Liver (tissue), 9 donors: Measurements from ENCODE around the gene KCNJ1. TPM values are rescaled to one million over a fixed set of nuclear protein-coding genes. Genes with fewer than 3 reads are reported as not detected.

Source experiments
- DNase-seq: peaks from one replicate; pipeline ENCODE4 v3.0.0-alpha.2; 2017; ENCODE audit warnings: low spot score
- H3K27ac ChIP-seq, 2 donors: one replicate each; pipeline ENCODE4 v1.7.0; 2013; ENCODE audit warnings: inconsistent platforms in 2 of 2, low read length in 2 of 2, control low read depth in 1 of 2, low read depth in 1 of 2, mild to moderate bottlenecking in 1 of 2
- H3K27me3 ChIP-seq, 4 donors: one replicate each; pipeline versions ENCODE4 v1.6.1 to v1.7.0; 2013; ENCODE audit warnings: low read length in 3 of 4, inconsistent platforms in 1 of 4, mild to moderate bottlenecking in 1 of 4, moderate library complexity in 1 of 4; ENCODE audit not compliant: control insufficient read depth in 4 of 4, insufficient read depth in 4 of 4
- H3K36me3 ChIP-seq, 4 donors: one replicate each; pipeline versions ENCODE4 v1.6.1 to v1.7.0; 2013; ENCODE audit warnings: low read length in 3 of 4, mild to moderate bottlenecking in 3 of 4, low read depth in 1 of 4, moderate library complexity in 1 of 4; ENCODE audit not compliant: control insufficient read depth in 4 of 4, insufficient read depth in 3 of 4
- H3K4me1 ChIP-seq, 4 donors: one replicate each; pipeline versions ENCODE4 v1.6.1 to v1.7.0; 2013; ENCODE audit warnings: low read length in 3 of 4, mild to moderate bottlenecking in 3 of 4, moderate library complexity in 1 of 4; ENCODE audit not compliant: control insufficient read depth in 4 of 4, insufficient read depth in 4 of 4
- H3K4me3 ChIP-seq, 3 donors: one replicate each; pipeline versions ENCODE4 v1.6.1 to v1.7.0; 2013; ENCODE audit warnings: low read length in 3 of 3, control low read depth in 1 of 3, low read depth in 1 of 3, mild to moderate bottlenecking in 1 of 3
- H3K9ac ChIP-seq, 2 donors: one replicate each; pipeline ENCODE4 v1.7.0; 2013; ENCODE audit warnings: low read length in 2 of 2, mild to moderate bottlenecking in 2 of 2, moderate library complexity in 2 of 2, control low read depth in 1 of 2, low read depth in 1 of 2
- H3K9me3 ChIP-seq, 4 donors: one replicate each; pipeline versions ENCODE4 v1.6.1 to v1.7.0; 2013; ENCODE audit warnings: low read length in 3 of 4; ENCODE audit not compliant: control insufficient read depth in 4 of 4
- FOXA1 ChIP-seq: IDR thresholded peaks from 2 replicates; pipeline ENCODE4 v1.6.1; 2016; ENCODE audit warnings: antibody characterized with exemption
- GABPA ChIP-seq, 2 donors: IDR thresholded peaks in 1 of 2; conservative IDR thresholded peaks in 1 of 2; 2 replicates each; pipeline ENCODE4 v1.6.1; 2016; ENCODE audit warnings: antibody characterized with exemption in 2 of 2, mild to moderate bottlenecking in 1 of 2, moderate library complexity in 1 of 2
- HNF4A ChIP-seq, 2 donors: conservative IDR thresholded peaks; 2 replicates each; pipeline ENCODE4 v1.6.1; 2016; ENCODE audit warnings: antibody characterized with exemption in 2 of 2, mild to moderate bottlenecking in 2 of 2
- JUND ChIP-seq, 2 donors: IDR thresholded peaks; 2 replicates each; pipeline ENCODE4 v1.6.1; 2016; ENCODE audit warnings: antibody characterized with exemption in 2 of 2
- NR2F2 ChIP-seq: IDR thresholded peaks from 2 replicates; pipeline ENCODE4 v1.6.1; 2016; ENCODE audit warnings: antibody characterized with exemption
- RAD21 ChIP-seq, 2 donors: IDR thresholded peaks; 2 replicates each; pipeline ENCODE4 v1.6.1; 2016; ENCODE audit warnings: antibody characterized with exemption in 2 of 2, mild to moderate bottlenecking in 2 of 2
- TAF1 ChIP-seq: conservative IDR thresholded peaks from 2 replicates; pipeline ENCODE4 v1.6.1; 2016; ENCODE audit warnings: antibody characterized with exemption, mild to moderate bottlenecking
- YY1 ChIP-seq: IDR thresholded peaks from 2 replicates; pipeline ENCODE4 v1.6.1; 2016; ENCODE audit warnings: antibody characterized with exemption, mild to moderate bottlenecking
- WGBS: extraction: QIAGEN DNeasy Blood & Tissue Kit; methylation state at CpG from one replicate; pipeline ENCODE4 v1.1.7; 2013; 5-methylcytosine and 5-hydroxymethylcytosine counted together
- polyA plus RNA-seq, 2 donors: library from polyadenylated mRNA; stranded (reverse) in 1 of 2; unstranded in 1 of 2; fragments of 200-250 nt in 1 of 2; fragments of >200 nt in 1 of 2; fragmentation: Nextera tagmentation in 1 of 2; extraction: Ambion mirVana in 1 of 2; gene quantifications; one replicate each; pipeline versions ENCODE4 v1.2.1 to v1.2.3, GENCODE V29; 2013 to 2015
- total RNA-seq, 2 donors: library from RNA; depleted of rRNA; stranded (reverse); fragments of >200 nt; gene quantifications; one replicate each; pipeline ENCODE4 v1.2.3, GENCODE V29; 2014
- TF ChIP-seq, protein P1 (sequence below): IDR thresholded peaks from 2 replicates; pipeline ENCODE4 v1.6.1; 2016; ENCODE audit warnings: antibody characterized with exemption
- TF ChIP-seq, protein P2 (sequence below): IDR thresholded peaks from 2 replicates; pipeline ENCODE4 v1.6.1; 2016; ENCODE audit warnings: antibody characterized with exemption
- TF ChIP-seq, protein P3 (sequence below): fragments of 150-350 bp; IDR thresholded peaks from 2 replicates; pipeline ENCODE4 v1.5.1; 2017; ENCODE audit warnings: improper control_type of control experiment, low read depth, low read length; ENCODE audit not compliant: missing input control
- TF ChIP-seq, protein P4 (sequence below): IDR thresholded peaks from 2 replicates; pipeline ENCODE4 v1.6.1; 2016; ENCODE audit warnings: antibody characterized with exemption, mild to moderate bottlenecking
- TF ChIP-seq, protein P5 (sequence below): IDR thresholded peaks from 2 replicates; pipeline ENCODE4 v1.6.1; 2016; ENCODE audit warnings: antibody characterized with exemption
- donor health status: healthy.
- donor health status: healthy.
- donor health status: healthy.
- donor health status: healthy.
- donor health status: healthy.

KCNJ1 gene
- total and polyA plus RNA-seq, 4 donors = 0.14 to 0.23 TPM; not detected in 2

DNA sequence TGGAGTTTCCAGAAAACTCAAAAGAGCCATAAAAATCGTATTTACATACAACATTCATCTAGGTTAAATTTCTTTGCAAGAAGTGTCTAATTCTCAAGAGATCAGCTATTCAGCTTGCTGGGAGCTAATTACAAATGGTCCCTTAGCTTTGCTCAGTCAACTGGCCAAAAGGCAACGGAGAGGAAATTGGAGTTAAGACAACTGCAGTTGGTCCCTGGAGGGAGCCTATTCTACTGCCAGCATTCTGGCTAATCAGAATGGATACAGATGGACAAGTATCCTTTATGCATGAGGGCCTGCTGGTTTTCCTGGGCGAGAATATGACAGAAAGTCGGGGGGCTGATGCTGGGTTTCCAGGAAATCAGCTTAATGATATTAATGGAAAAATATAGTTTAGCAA lies 45.5 kb downstream of the KCNJ1 start:
- DNase-seq = no peak
- no peak for TF ChIP-seq RAD21 (IDR thresholded peaks at IDR 0.05)
- TF ChIP-seq, protein P1, sequence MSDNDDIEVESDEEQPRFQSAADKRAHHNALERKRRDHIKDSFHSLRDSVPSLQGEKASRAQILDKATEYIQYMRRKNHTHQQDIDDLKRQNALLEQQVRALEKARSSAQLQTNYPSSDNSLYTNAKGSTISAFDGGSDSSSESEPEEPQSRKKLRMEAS = no peak
- Histone ChIP-seq H3K27me3 (no peaks in the 10 kb centered on the region), H3K9ac (no peak overlapping the region), H3K4me3 (no peak overlapping the region), H3K4me1 (peaks cover 0 to 4% (median 0%) of the 10 kb centered on the region in 4 donors), H3K27ac (no peak overlapping the region), H3K9me3 (no peaks in the 10 kb centered on the region), H3K36me3 (peaks cover 0 to 2% (median 0%) of the 10 kb centered on the region in 4 donors)
- 83% methylated on average over 4 of the region's 4 CpGs for WGBS

DNA sequence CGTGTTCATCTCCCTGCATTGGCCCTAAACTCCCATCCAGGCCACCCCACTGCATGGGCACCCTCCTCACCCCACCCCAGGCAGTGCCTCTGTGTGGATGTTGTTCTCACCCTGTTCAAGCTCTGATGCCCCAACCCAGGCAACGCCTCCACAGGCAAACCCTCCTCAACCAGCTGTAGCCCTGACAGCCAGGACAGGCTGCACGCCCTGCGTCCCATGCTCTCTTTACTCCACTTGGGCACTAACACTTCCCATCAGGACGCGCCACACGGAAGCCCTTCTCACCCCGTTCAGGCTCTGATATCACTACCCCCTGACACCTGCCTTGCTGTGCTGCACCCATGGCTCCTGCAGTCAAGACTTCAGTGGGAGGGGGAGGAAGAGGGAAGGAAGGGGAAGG lies 47.9 kb downstream of the KCNJ1 start:
- WGBS = 78% methylated on average over 8 of the region's 8 CpGs

DNA sequence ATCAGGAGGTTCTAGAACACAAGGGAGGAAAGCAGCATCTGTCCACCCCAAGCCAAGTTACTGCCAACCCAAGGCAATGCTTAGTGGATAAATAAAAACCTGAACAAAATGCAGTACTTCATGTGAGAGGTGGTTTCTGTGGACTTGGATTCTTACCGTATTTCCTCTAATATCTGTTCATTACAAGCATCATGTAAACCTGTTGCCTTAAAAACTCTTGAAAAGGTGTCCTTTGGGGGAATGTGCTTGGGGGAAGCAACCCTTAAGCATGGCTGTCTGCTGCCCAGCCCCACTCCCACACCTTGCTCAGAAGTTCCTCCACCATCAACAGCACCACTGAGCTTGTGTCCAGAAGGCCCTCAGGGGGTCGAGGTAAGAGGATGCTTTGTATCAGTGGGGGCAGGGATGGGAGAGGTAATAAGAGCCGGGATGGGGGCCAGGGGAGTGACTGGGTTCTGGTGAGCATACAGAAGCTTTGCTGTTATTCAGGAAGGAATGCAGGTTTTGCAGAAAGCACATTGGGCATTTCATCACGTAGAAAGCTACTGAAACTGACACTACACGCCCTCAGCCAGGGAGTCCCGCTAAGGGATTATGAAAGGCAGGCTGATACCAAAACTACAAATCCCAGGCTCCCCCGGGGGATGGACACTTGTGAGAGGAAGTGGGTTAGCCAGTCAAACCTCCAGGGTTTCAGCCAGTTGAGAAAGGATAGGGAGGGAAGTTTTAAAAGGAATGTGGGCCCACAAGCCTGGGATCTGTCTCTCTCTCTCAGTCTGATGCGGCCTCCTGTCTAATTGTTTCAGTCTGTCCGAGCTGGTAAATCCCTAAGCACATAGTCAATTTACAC lies 52.0 kb downstream of the KCNJ1 start:
- H3K36me3 ChIP-seq = peaks cover 0 to 6% (median 1%) of the 10 kb centered on the region in 4 donors
- no peak for DNase-seq
- TF ChIP-seq, protein P2, sequence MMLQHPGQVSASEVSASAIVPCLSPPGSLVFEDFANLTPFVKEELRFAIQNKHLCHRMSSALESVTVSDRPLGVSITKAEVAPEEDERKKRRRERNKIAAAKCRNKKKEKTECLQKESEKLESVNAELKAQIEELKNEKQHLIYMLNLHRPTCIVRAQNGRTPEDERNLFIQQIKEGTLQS = no peak
- TF ChIP-seq, protein P3, sequence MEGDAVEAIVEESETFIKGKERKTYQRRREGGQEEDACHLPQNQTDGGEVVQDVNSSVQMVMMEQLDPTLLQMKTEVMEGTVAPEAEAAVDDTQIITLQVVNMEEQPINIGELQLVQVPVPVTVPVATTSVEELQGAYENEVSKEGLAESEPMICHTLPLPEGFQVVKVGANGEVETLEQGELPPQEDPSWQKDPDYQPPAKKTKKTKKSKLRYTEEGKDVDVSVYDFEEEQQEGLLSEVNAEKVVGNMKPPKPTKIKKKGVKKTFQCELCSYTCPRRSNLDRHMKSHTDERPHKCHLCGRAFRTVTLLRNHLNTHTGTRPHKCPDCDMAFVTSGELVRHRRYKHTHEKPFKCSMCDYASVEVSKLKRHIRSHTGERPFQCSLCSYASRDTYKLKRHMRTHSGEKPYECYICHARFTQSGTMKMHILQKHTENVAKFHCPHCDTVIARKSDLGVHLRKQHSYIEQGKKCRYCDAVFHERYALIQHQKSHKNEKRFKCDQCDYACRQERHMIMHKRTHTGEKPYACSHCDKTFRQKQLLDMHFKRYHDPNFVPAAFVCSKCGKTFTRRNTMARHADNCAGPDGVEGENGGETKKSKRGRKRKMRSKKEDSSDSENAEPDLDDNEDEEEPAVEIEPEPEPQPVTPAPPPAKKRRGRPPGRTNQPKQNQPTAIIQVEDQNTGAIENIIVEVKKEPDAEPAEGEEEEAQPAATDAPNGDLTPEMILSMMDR = no peak
- TF ChIP-seq GABPA (IDR thresholded peaks at IDR 0.05 in 1 of 2, conservative IDR thresholded peaks at IDR 0.05 in 1 of 2) (no peak), NR2F2 (no peak), YY1 (no peak), HNF4A (conservative IDR thresholded peaks at IDR 0.05) (peak in 1 of 2 donors; percentile 5)
- TF ChIP-seq, protein P4, sequence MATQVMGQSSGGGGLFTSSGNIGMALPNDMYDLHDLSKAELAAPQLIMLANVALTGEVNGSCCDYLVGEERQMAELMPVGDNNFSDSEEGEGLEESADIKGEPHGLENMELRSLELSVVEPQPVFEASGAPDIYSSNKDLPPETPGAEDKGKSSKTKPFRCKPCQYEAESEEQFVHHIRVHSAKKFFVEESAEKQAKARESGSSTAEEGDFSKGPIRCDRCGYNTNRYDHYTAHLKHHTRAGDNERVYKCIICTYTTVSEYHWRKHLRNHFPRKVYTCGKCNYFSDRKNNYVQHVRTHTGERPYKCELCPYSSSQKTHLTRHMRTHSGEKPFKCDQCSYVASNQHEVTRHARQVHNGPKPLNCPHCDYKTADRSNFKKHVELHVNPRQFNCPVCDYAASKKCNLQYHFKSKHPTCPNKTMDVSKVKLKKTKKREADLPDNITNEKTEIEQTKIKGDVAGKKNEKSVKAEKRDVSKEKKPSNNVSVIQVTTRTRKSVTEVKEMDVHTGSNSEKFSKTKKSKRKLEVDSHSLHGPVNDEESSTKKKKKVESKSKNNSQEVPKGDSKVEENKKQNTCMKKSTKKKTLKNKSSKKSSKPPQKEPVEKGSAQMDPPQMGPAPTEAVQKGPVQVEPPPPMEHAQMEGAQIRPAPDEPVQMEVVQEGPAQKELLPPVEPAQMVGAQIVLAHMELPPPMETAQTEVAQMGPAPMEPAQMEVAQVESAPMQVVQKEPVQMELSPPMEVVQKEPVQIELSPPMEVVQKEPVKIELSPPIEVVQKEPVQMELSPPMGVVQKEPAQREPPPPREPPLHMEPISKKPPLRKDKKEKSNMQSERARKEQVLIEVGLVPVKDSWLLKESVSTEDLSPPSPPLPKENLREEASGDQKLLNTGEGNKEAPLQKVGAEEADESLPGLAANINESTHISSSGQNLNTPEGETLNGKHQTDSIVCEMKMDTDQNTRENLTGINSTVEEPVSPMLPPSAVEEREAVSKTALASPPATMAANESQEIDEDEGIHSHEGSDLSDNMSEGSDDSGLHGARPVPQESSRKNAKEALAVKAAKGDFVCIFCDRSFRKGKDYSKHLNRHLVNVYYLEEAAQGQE = no peak
- no peaks in the 10 kb centered on the region for H3K27me3 ChIP-seq
- WGBS = 59% methylated on average over 9 of the region's 9 CpGs
- peaks cover 0 to 5% (median 3%) of the 10 kb centered on the region in 4 donors for H3K4me1 ChIP-seq
- H3K9me3 ChIP-seq = no peaks in the 10 kb centered on the region
- no peak overlapping the region for H3K4me3 ChIP-seq
- H3K9ac ChIP-seq = no peak overlapping the region
- H3K27ac ChIP-seq = no peak overlapping the region

More for the DNA sequence above, 47.9 kb downstream of the KCNJ1 start:
- TF ChIP-seq FOXA1 (no peak), NR2F2 (no peak), TAF1 (no peak), RAD21 (IDR thresholded peaks at IDR 0.05) (no peak), YY1 (no peak), JUND (IDR thresholded peaks at IDR 0.05) (no peak)
- TF ChIP-seq, protein P5, sequence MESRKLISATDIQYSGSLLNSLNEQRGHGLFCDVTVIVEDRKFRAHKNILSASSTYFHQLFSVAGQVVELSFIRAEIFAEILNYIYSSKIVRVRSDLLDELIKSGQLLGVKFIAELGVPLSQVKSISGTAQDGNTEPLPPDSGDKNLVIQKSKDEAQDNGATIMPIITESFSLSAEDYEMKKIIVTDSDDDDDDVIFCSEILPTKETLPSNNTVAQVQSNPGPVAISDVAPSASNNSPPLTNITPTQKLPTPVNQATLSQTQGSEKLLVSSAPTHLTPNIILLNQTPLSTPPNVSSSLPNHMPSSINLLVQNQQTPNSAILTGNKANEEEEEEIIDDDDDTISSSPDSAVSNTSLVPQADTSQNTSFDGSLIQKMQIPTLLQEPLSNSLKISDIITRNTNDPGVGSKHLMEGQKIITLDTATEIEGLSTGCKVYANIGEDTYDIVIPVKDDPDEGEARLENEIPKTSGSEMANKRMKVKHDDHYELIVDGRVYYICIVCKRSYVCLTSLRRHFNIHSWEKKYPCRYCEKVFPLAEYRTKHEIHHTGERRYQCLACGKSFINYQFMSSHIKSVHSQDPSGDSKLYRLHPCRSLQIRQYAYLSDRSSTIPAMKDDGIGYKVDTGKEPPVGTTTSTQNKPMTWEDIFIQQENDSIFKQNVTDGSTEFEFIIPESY = no peak
- H3K4me3 ChIP-seq = no peak overlapping the region
- H3K4me1 ChIP-seq = peaks cover 0 to 3% (median under 1%) of the 10 kb centered on the region in 4 donors
- no peaks in the 10 kb centered on the region for H3K36me3 ChIP-seq
- no peak overlapping the region for H3K27ac ChIP-seq
- no peak for DNase-seq
- H3K9me3 ChIP-seq = no peaks in the 10 kb centered on the region
- no peaks in the 10 kb centered on the region for H3K27me3 ChIP-seq
- no peak overlapping the region for H3K9ac ChIP-seq
